ENCODE data around the gene CUTA. TPM values are rescaled to one million over a fixed set of nuclear protein-coding genes. Genes with fewer than 3 reads are reported as not detected.

Gene CUTA
- total and polyA plus RNA-seq, 2 of the 13 experiments (the other 11 are each of a cell fraction or from before 2014, with no cell fraction given): 170 to 180 TPM

DNA sequence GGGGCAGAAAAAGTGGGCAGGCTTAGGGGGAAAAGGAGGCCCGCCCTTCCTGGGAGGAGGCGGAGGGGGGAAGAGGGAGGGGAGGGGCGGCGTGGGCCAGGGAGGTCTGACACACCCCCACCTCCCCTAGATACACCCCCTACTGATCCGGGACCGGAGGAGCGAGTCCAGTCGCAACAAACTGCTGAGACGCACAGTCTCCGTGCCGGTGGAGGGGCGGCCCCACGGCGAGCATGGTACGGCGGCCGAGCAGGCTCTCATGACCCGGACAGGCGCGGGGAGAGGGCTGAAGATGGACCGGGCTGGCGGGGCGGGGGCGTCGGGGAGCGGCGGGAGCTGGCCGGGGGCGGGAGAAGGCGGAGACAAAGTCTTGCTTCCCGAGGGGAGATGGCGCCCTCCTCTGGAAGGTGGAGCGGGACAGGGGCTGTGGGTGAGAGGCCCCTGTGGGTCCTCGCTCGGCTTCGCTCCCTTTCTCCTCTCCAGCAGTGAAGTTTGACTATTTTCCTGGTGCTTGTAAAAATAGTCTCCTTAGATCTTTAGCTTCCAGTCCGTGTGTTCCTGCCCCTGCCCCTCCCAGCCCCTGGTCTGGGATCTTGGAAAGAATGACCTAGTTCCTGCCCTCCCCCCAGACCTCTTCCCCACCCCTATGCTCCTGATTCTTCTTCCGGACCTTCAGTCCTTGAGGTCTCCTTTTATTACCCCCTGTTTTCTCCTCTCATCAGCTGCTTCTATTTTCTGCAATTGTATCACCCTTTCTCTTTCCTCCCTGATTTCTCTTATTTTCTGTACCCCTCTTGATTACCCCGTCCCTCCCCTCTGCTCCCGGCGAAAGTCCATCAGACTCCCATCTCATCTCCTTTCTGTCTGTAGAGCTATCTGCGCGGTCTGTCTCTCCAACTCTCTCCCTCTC, 8.0 kb upstream of the CUTA start (continued):
- TF ChIP-seq, protein P1, sequence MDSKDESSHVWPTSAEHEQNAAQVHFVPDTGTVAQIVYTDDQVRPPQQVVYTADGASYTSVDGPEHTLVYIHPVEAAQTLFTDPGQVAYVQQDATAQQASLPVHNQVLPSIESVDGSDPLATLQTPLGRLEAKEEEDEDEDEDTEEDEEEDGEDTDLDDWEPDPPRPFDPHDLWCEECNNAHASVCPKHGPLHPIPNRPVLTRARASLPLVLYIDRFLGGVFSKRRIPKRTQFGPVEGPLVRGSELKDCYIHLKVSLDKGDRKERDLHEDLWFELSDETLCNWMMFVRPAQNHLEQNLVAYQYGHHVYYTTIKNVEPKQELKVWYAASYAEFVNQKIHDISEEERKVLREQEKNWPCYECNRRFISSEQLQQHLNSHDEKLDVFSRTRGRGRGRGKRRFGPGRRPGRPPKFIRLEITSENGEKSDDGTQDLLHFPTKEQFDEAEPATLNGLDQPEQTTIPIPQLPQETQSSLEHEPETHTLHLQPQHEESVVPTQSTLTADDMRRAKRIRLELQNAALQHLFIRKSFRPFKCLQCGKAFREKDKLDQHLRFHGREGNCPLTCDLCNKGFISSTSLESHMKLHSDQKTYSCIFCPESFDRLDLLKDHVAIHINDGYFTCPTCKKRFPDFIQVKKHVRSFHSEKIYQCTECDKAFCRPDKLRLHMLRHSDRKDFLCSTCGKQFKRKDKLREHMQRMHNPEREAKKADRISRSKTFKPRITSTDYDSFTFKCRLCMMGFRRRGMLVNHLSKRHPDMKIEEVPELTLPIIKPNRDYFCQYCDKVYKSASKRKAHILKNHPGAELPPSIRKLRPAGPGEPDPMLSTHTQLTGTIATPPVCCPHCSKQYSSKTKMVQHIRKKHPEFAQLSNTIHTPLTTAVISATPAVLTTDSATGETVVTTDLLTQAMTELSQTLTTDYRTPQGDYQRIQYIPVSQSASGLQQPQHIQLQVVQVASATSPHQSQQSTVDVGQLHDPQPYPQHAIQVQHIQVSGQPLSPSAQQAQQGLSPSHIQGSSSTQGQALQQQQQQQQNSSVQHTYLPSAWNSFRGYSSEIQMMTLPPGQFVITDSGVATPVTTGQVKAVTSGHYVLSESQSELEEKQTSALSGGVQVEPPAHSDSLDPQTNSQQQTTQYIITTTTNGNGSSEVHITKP (CRISPR knock-in tag; IDR thresholded peaks at IDR 0.05; ENCODE audit: low read depth): peak; percentile 63; the same call in 1 of the 2 replicates
- TF ChIP-seq, protein P2, sequence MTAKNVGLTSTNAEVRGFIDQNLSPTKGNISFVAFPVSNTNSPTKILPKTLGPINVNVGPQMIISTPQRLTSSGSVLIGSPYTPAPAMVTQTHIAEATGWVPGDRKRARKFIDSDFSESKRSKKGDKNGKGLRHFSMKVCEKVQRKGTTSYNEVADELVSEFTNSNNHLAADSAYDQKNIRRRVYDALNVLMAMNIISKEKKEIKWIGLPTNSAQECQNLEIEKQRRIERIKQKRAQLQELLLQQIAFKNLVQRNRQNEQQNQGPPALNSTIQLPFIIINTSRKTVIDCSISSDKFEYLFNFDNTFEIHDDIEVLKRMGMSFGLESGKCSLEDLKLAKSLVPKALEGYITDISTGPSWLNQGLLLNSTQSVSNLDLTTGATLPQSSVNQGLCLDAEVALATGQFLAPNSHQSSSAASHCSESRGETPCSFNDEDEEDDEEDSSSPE (CRISPR knock-in tag; IDR thresholded peaks at IDR 0.05): peak; percentile 65
- TF ChIP-seq, protein P3, sequence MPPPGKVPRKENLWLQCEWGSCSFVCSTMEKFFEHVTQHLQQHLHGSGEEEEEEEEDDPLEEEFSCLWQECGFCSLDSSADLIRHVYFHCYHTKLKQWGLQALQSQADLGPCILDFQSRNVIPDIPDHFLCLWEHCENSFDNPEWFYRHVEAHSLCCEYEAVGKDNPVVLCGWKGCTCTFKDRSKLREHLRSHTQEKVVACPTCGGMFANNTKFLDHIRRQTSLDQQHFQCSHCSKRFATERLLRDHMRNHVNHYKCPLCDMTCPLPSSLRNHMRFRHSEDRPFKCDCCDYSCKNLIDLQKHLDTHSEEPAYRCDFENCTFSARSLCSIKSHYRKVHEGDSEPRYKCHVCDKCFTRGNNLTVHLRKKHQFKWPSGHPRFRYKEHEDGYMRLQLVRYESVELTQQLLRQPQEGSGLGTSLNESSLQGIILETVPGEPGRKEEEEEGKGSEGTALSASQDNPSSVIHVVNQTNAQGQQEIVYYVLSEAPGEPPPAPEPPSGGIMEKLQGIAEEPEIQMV (CRISPR knock-in tag; IDR thresholded peaks at IDR 0.05; ENCODE audit: low read depth): peak; percentile 65; the same call in 1 of the 2 replicates
- TF ChIP-seq ERF (CRISPR knock-in tag; IDR thresholded peaks at IDR 0.05) (peak; percentile 40; the same call in 1 of the 2 replicates), ARHGAP35 (CRISPR knock-in tag; IDR thresholded peaks at IDR 0.05; ENCODE audit: borderline replicate concordance) (no peak), PAWR (CRISPR knock-in tag; IDR thresholded peaks at IDR 0.05; ENCODE audit: borderline replicate concordance) (no peak), HOXA5 (CRISPR knock-in tag; IDR thresholded peaks at IDR 0.05) (peak; percentile 38; the same call in 1 of the 2 replicates), CENPX (CRISPR knock-in tag; IDR thresholded peaks at IDR 0.05) (no peak), ZNF451 (CRISPR knock-in tag; IDR thresholded peaks at IDR 0.05) (no peak)
- TF ChIP-seq, protein P4, sequence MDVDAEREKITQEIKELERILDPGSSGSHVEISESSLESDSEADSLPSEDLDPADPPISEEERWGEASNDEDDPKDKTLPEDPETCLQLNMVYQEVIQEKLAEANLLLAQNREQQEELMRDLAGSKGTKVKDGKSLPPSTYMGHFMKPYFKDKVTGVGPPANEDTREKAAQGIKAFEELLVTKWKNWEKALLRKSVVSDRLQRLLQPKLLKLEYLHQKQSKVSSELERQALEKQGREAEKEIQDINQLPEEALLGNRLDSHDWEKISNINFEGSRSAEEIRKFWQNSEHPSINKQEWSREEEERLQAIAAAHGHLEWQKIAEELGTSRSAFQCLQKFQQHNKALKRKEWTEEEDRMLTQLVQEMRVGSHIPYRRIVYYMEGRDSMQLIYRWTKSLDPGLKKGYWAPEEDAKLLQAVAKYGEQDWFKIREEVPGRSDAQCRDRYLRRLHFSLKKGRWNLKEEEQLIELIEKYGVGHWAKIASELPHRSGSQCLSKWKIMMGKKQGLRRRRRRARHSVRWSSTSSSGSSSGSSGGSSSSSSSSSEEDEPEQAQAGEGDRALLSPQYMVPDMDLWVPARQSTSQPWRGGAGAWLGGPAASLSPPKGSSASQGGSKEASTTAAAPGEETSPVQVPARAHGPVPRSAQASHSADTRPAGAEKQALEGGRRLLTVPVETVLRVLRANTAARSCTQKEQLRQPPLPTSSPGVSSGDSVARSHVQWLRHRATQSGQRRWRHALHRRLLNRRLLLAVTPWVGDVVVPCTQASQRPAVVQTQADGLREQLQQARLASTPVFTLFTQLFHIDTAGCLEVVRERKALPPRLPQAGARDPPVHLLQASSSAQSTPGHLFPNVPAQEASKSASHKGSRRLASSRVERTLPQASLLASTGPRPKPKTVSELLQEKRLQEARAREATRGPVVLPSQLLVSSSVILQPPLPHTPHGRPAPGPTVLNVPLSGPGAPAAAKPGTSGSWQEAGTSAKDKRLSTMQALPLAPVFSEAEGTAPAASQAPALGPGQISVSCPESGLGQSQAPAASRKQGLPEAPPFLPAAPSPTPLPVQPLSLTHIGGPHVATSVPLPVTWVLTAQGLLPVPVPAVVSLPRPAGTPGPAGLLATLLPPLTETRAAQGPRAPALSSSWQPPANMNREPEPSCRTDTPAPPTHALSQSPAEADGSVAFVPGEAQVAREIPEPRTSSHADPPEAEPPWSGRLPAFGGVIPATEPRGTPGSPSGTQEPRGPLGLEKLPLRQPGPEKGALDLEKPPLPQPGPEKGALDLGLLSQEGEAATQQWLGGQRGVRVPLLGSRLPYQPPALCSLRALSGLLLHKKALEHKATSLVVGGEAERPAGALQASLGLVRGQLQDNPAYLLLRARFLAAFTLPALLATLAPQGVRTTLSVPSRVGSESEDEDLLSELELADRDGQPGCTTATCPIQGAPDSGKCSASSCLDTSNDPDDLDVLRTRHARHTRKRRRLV (CRISPR knock-in tag; IDR thresholded peaks at IDR 0.05): no peak
- TF ChIP-seq, protein P5, sequence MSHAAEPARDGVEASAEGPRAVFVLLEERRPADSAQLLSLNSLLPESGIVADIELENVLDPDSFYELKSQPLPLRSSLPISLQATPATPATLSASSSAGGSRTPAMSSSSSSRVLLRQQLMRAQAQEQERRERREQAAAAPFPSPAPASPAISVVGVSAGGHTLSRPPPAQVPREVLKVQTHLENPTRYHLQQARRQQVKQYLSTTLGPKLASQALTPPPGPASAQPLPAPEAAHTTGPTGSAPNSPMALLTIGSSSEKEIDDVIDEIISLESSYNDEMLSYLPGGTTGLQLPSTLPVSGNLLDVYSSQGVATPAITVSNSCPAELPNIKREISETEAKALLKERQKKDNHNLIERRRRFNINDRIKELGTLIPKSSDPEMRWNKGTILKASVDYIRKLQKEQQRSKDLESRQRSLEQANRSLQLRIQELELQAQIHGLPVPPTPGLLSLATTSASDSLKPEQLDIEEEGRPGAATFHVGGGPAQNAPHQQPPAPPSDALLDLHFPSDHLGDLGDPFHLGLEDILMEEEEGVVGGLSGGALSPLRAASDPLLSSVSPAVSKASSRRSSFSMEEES (CRISPR knock-in tag; IDR thresholded peaks at IDR 0.05): peak; percentile 77; the same call in 1 of the 2 replicates
- TF ChIP-seq, protein P6, sequence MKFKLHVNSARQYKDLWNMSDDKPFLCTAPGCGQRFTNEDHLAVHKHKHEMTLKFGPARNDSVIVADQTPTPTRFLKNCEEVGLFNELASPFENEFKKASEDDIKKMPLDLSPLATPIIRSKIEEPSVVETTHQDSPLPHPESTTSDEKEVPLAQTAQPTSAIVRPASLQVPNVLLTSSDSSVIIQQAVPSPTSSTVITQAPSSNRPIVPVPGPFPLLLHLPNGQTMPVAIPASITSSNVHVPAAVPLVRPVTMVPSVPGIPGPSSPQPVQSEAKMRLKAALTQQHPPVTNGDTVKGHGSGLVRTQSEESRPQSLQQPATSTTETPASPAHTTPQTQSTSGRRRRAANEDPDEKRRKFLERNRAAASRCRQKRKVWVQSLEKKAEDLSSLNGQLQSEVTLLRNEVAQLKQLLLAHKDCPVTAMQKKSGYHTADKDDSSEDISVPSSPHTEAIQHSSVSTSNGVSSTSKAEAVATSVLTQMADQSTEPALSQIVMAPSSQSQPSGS (CRISPR knock-in tag; IDR thresholded peaks at IDR 0.05): peak; percentile 37; the same call in 1 of the 2 replicates

All from HepG2 (cell line).